ENCODE measurements around the gene CCDC83. TPM values are rescaled to one million over a fixed set of nuclear protein-coding genes. Genes with fewer than 3 reads are reported as not detected.

The CCDC83 gene
- total RNA-seq, 1 donor from 2014 or later = not detected

GRCh38 chr11:85912414-85912813 is 57.2 kb downstream of the CCDC83 start:
- Mint-ChIP-seq H3K27ac (no peak overlapping the region), H3K4me1 (ENCODE audit: low read depth) (no peaks in the 10 kb centered on the region), H3K4me3 (ENCODE audit: low read depth) (no peak overlapping the region), H3K9me3 (ENCODE audit: low read depth) (no peaks in the 10 kb centered on the region), H3K36me3 (ENCODE audit: insufficient read depth) (no peaks in the 10 kb centered on the region), H3K27me3 (no peaks in the 10 kb centered on the region)
- DNase-seq (ENCODE audit: low spot score, unreplicated experiment) = no peak
- TF ChIP-seq CTCF (IDR thresholded peaks at IDR 0.05; ENCODE audit: unreplicated experiment) = no peak

GRCh38 chr11:85913513-85913912 is 58.3 kb downstream of the CCDC83 start:
- Mint-ChIP-seq H3K27me3 (no peaks in the 10 kb centered on the region), H3K9me3 (ENCODE audit: low read depth) (no peaks in the 10 kb centered on the region), H3K36me3 (ENCODE audit: insufficient read depth) (no peaks in the 10 kb centered on the region), H3K4me3 (ENCODE audit: low read depth) (no peak overlapping the region), H3K4me1 (ENCODE audit: low read depth) (no peaks in the 10 kb centered on the region), H3K27ac (no peak overlapping the region)
- no peak for DNase-seq (ENCODE audit: low spot score, unreplicated experiment)
- TF ChIP-seq CTCF (IDR thresholded peaks at IDR 0.05; ENCODE audit: unreplicated experiment) = no peak

- Mint-ChIP-seq H3K9me3 (ENCODE audit: low read depth) (no peaks in the 10 kb centered on the region), H3K36me3 (ENCODE audit: insufficient read depth) (no peaks in the 10 kb centered on the region), H3K27ac (no peak overlapping the region), H3K4me1 (ENCODE audit: low read depth) (no peaks in the 10 kb centered on the region), H3K4me3 (ENCODE audit: low read depth) (no peak overlapping the region), H3K27me3 (no peaks in the 10 kb centered on the region)
- DNase-seq (ENCODE audit: low spot score, unreplicated experiment) = no peak
- TF ChIP-seq CTCF (IDR thresholded peaks at IDR 0.05; ENCODE audit: unreplicated experiment) = no peak
Observed at GRCh38 chr11:85914425-85914824, 59.2 kb downstream of the CCDC83 start.

- no peak for TF ChIP-seq CTCF (IDR thresholded peaks at IDR 0.05; ENCODE audit: unreplicated experiment)
- H3K27me3 Mint-ChIP-seq = no peaks in the 10 kb centered on the region
- H3K36me3 Mint-ChIP-seq (ENCODE audit: insufficient read depth) = no peaks in the 10 kb centered on the region
- no peak overlapping the region for H3K27ac Mint-ChIP-seq
- no peak overlapping the region for H3K4me3 Mint-ChIP-seq (ENCODE audit: low read depth)
- H3K4me1 Mint-ChIP-seq (ENCODE audit: low read depth) = peaks cover 10% of the 10 kb centered on the region
- H3K9me3 Mint-ChIP-seq (ENCODE audit: low read depth) = peaks cover 3% of the 10 kb centered on the region
- DNase-seq (ENCODE audit: low spot score, unreplicated experiment) = no peak
Observed at GRCh38 chr11:85918910-85919794, 64.0 kb downstream of the CCDC83 start.

GRCh38 chr11:85922367-85922766 is 67.2 kb downstream of the CCDC83 start:
- Mint-ChIP-seq H3K27ac (no peak overlapping the region), H3K36me3 (ENCODE audit: insufficient read depth) (no peaks in the 10 kb centered on the region), H3K27me3 (no peaks in the 10 kb centered on the region), H3K9me3 (ENCODE audit: low read depth) (peaks cover 6% of the 10 kb centered on the region), H3K4me3 (ENCODE audit: low read depth) (no peak overlapping the region), H3K4me1 (ENCODE audit: low read depth) (peaks cover 10% of the 10 kb centered on the region)
- DNase-seq (ENCODE audit: low spot score, unreplicated experiment) = no peak
- TF ChIP-seq CTCF (IDR thresholded peaks at IDR 0.05; ENCODE audit: unreplicated experiment) = no peak

Measured in progenitor cell of endocrine pancreas (in vitro differentiated cells).